SK-N-SH (cell line): Measurements from ENCODE around the gene KCNB1. TPM values are rescaled to one million over a fixed set of nuclear protein-coding genes. Genes with fewer than 3 reads are reported as not detected.

Experiments
- CTCF ChIA-PET: fragments of 300-600, 350-600 bp; formaldehyde crosslinking; extraction: SDS; loops from one replicate; lab custom pipeline; 2021; lab: Yijun Ruan, JAX
- POLR2A ChIA-PET: fragments of 350-600 bp; sonication (Branson Sonifier 250); formaldehyde crosslinking; extraction: SDS; loops from one replicate; lab custom pipeline; 2020; ENCODE audit warnings: antibody characterized with exemption, inconsistent platforms; lab: Yijun Ruan, JAX
- DNase-seq: peaks from one replicate; pipeline ENCODE4 v3.0.0; 2012
- H2AFZ ChIP-seq: fragments of 200-600 bp; sonication (generic); 2 replicates; pipeline ENCODE4 v1.8.1; 2016; ENCODE audit warnings: antibody characterized with exemption, mild to moderate bottlenecking, low read depth
- H3F3A ChIP-seq: fragments of 200-600 bp; sonication (generic); replicated peaks from 2 replicates; pipeline ENCODE3; 2016; ENCODE audit warnings: antibody characterized with exemption, mild to moderate bottlenecking; ENCODE audit not compliant: insufficient read depth
- H3K27ac ChIP-seq, 2 experiments: fragments of 200-500 bp in 1 of 2; fragments of 200-600 bp in 1 of 2; sonication (Bioruptor generic) in 1 of 2; sonication (generic), shearing (Covaris generic) in 1 of 2; 2 replicates each; pipeline versions ENCODE4 v1.5.1 to v1.6.1; 2014 to 2016; ENCODE audit warnings: low read depth in 2 of 2, inconsistent platforms in 1 of 2, low read length in 1 of 2, mild to moderate bottlenecking in 1 of 2, mixed read lengths in 1 of 2
- H3K27me3 ChIP-seq: fragments of 200-600 bp; sonication (generic), shearing (Covaris generic); 2 replicates; pipeline ENCODE4 v1.6.1; 2016; ENCODE audit warnings: mixed run types; ENCODE audit not compliant: insufficient read depth
- H3K36me3 ChIP-seq, 2 experiments: fragments of 200-500 bp in 1 of 2; fragments of 200-600 bp in 1 of 2; sonication (Bioruptor generic) in 1 of 2; sonication (generic) in 1 of 2; replicated peaks in 1 of 2; 2 replicates each; pipeline versions ENCODE3 to v1.5.1; 2014 to 2016; ENCODE audit warnings: low read length in 1 of 2, mild to moderate bottlenecking in 1 of 2; ENCODE audit not compliant: insufficient read depth in 2 of 2, control insufficient read depth in 1 of 2
- H3K4me1 ChIP-seq, 2 experiments: fragments of 200-500 bp in 1 of 2; fragments of 200-600 bp in 1 of 2; sonication (Bioruptor generic) in 1 of 2; sonication (generic), shearing (Covaris generic) in 1 of 2; 2 replicates each; pipeline versions ENCODE4 v1.5.1 to v1.6.1; 2014 to 2016; ENCODE audit warnings: low read depth in 1 of 2, low read length in 1 of 2, mixed run types in 1 of 2; ENCODE audit not compliant: insufficient read depth in 2 of 2, control insufficient read depth in 1 of 2
- H3K4me2 ChIP-seq: fragments of 200-600 bp; sonication (generic), shearing (Covaris generic); 2 replicates; pipeline ENCODE4 v1.6.1; 2017; ENCODE audit warnings: mixed run types
- H3K4me3 ChIP-seq, 2 experiments: fragments of 200-500 bp in 1 of 2; fragments of 200-600 bp in 1 of 2; sonication (Bioruptor generic) in 1 of 2; sonication (generic), shearing (Covaris generic) in 1 of 2; 2 replicates each; pipeline versions ENCODE4 v1.5.1 to v1.8.1; 2014 to 2016; ENCODE audit warnings: low read depth in 2 of 2, inconsistent platforms in 1 of 2, low read length in 1 of 2, mild to moderate bottlenecking in 1 of 2, mixed read lengths in 1 of 2, moderate library complexity in 1 of 2
- H3K79me2 ChIP-seq: fragments of 200-600 bp; sonication (generic); 2 replicates; pipeline ENCODE4 v1.8.1; 2017; ENCODE audit warnings: mild to moderate bottlenecking; ENCODE audit not compliant: insufficient read depth
- H3K9ac ChIP-seq: fragments of 200-600 bp; sonication (generic); 2 replicates; pipeline ENCODE4 v1.6.1; 2017; ENCODE audit warnings: mixed run types
- H3K9me2 ChIP-seq: fragments of 200-600 bp; sonication (generic); 2 replicates; pipeline ENCODE4 v1.6.1; 2017; ENCODE audit warnings: mixed run types
- H3K9me3 ChIP-seq: fragments of 200-600 bp; sonication (generic); 2 replicates; pipeline ENCODE4 v1.6.1; 2017; ENCODE audit warnings: mixed run types, mild to moderate bottlenecking, moderate library complexity
- H4K20me1 ChIP-seq: fragments of 200-600 bp; sonication (generic); 2 replicates; pipeline ENCODE4 v1.6.1; 2017; ENCODE audit warnings: mild to moderate bottlenecking, mixed run types; ENCODE audit not compliant: insufficient read depth
- CHD2 ChIP-seq: fragments of 150-350 bp; IDR thresholded peaks from 2 replicates; pipeline ENCODE4 v1.6.1; 2018; ENCODE audit warnings: low read length; ENCODE audit not compliant: partially characterized antibody
- POLR2AphosphoS5 ChIP-seq: IDR thresholded peaks from 2 replicates; pipeline ENCODE4 v1.6.1; 2012; ENCODE audit warnings: low read depth, low read length
- RCOR1 ChIP-seq: fragments of 150-350 bp; IDR thresholded peaks from 2 replicates; pipeline ENCODE4 v1.6.1; 2017; ENCODE audit warnings: antibody characterized with exemption, low read length
- RXRA ChIP-seq: IDR thresholded peaks from 2 replicates; pipeline ENCODE4 v1.4.0; 2012; ENCODE audit warnings: low read depth, mild to moderate bottlenecking, borderline replicate concordance
- WGBS: methylation state at CpG from one replicate; pipeline ENCODE4 v1.1.6; 2017; ENCODE audit warnings: low lambda C conversion rate; 5-methylcytosine and 5-hydroxymethylcytosine counted together
- polyA plus RNA-seq, 3 experiments: library from polyadenylated mRNA; depleted of rRNA; stranded (reverse); fragments of >200 nt; gene quantifications; 2 replicates each; pipeline ENCODE4 v1.2.3, GENCODE V29; 2012
- TF ChIP-seq, protein P1 (sequence below): IDR thresholded peaks from 2 replicates; pipeline ENCODE4; 2012
- TF ChIP-seq, protein P2 (sequence below): fragments of 150-350 bp; IDR thresholded peaks from 2 replicates; pipeline ENCODE4 v1.6.1; 2017; ENCODE audit warnings: antibody characterized with exemption, low read length, low read depth, borderline replicate concordance
- TF ChIP-seq, protein P3 (sequence below): IDR thresholded peaks from 2 replicates; pipeline ENCODE4 v1.4.0; 2012; ENCODE audit warnings: low read depth, borderline replicate concordance
- TF ChIP-seq, protein P4 (sequence below): fragments of 150-350 bp; IDR thresholded peaks from 2 replicates; pipeline ENCODE4 v1.6.1; 2016; ENCODE audit warnings: mild to moderate bottlenecking, low read depth, low read length
- TF ChIP-seq, protein P5 (sequence below): IDR thresholded peaks from 2 replicates; pipeline ENCODE4 v1.4.0; 2012; ENCODE audit warnings: low read depth, borderline replicate concordance

Gene KCNB1
- polyA plus RNA-seq, 1 of the 3 experiments (the other 2 are of a cell fraction): 0.82 TPM

DNA sequence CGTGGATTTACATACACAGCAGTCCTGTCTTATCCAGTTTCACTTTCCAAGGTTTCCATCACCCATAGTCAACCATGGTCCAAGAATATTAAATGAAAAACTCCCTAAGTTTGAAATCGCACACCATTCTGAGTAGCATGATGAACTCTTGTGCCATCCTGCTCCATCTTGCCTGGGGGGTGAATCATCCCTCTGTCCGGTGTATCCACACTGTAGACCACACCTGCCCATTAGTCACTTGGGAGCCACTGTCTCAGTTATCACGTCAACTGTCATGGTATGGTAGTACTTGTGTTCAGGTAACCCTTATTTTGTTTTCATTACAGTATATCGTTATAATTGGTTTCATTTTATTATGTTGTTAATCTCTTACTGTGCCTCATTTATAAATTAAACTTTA is 47.0 kb upstream of the KCNB1 start (continued):
- TF ChIP-seq, protein P1, sequence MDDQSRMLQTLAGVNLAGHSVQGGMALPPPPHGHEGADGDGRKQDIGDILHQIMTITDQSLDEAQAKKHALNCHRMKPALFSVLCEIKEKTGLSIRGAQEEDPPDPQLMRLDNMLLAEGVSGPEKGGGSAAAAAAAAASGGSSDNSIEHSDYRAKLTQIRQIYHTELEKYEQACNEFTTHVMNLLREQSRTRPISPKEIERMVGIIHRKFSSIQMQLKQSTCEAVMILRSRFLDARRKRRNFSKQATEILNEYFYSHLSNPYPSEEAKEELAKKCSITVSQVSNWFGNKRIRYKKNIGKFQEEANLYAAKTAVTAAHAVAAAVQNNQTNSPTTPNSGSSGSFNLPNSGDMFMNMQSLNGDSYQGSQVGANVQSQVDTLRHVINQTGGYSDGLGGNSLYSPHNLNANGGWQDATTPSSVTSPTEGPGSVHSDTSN: no peak
- TF ChIP-seq, protein P2, sequence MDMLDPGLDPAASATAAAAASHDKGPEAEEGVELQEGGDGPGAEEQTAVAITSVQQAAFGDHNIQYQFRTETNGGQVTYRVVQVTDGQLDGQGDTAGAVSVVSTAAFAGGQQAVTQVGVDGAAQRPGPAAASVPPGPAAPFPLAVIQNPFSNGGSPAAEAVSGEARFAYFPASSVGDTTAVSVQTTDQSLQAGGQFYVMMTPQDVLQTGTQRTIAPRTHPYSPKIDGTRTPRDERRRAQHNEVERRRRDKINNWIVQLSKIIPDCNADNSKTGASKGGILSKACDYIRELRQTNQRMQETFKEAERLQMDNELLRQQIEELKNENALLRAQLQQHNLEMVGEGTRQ: no peak

DNA sequence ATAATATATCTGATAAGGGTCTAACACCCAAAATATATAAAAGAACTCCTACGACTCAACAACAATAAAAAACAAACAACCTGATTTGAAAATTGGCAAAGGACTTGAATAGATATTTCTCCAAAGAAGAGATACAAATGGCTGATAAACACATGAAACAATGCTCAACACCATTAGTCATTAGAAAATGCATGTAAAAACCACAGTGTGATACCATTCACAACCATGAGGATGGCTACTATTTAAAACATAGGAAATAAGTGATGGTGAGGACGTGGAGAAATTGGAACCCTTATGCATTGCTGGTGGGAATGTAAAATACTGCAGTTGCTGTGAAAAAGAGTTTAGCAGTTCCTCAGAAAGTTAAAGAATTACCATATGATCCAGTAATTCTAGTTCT is 44.1 kb upstream of the KCNB1 start:
- Histone ChIP-seq H3K4me2 (no peak overlapping the region), H3K4me1 (no peaks in the 10 kb centered on the region), H2AFZ (no peak overlapping the region), H3K9me2 (no peaks in the 10 kb centered on the region), H3K79me2 (no peaks in the 10 kb centered on the region), H3F3A (no peaks in the 10 kb centered on the region), H3K4me3 (no peak overlapping the region), H3K27me3 (no peaks in the 10 kb centered on the region), H3K36me3 (no peaks in the 10 kb centered on the region), H3K27ac (no peak overlapping the region), H3K9me3 (no peaks in the 10 kb centered on the region), H3K9ac (no peak overlapping the region), H4K20me1 (no peaks in the 10 kb centered on the region)
- TF ChIP-seq RCOR1 (no peak), RXRA (no peak)
- TF ChIP-seq, protein P3, sequence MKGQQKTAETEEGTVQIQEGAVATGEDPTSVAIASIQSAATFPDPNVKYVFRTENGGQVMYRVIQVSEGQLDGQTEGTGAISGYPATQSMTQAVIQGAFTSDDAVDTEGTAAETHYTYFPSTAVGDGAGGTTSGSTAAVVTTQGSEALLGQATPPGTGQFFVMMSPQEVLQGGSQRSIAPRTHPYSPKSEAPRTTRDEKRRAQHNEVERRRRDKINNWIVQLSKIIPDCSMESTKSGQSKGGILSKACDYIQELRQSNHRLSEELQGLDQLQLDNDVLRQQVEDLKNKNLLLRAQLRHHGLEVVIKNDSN: no peak
- TF ChIP-seq, protein P4, sequence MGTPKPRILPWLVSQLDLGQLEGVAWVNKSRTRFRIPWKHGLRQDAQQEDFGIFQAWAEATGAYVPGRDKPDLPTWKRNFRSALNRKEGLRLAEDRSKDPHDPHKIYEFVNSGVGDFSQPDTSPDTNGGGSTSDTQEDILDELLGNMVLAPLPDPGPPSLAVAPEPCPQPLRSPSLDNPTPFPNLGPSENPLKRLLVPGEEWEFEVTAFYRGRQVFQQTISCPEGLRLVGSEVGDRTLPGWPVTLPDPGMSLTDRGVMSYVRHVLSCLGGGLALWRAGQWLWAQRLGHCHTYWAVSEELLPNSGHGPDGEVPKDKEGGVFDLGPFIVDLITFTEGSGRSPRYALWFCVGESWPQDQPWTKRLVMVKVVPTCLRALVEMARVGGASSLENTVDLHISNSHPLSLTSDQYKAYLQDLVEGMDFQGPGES: no peak
- TF ChIP-seq, protein P5, sequence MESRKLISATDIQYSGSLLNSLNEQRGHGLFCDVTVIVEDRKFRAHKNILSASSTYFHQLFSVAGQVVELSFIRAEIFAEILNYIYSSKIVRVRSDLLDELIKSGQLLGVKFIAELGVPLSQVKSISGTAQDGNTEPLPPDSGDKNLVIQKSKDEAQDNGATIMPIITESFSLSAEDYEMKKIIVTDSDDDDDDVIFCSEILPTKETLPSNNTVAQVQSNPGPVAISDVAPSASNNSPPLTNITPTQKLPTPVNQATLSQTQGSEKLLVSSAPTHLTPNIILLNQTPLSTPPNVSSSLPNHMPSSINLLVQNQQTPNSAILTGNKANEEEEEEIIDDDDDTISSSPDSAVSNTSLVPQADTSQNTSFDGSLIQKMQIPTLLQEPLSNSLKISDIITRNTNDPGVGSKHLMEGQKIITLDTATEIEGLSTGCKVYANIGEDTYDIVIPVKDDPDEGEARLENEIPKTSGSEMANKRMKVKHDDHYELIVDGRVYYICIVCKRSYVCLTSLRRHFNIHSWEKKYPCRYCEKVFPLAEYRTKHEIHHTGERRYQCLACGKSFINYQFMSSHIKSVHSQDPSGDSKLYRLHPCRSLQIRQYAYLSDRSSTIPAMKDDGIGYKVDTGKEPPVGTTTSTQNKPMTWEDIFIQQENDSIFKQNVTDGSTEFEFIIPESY: no peak
- WGBS: 53% methylated on average over 2 of the region's 2 CpGs
- POLR2A ChIA-PET: no interaction called here
- CTCF ChIA-PET: interaction anchor here (1.0 to 2.5 kb wide), 6 partner anchors 8 to 192 kb away, joined by 3 to 10 read pairs (median 8); no protein-coding TSS in a partner anchor
- DNase-seq: no peak

DNA sequence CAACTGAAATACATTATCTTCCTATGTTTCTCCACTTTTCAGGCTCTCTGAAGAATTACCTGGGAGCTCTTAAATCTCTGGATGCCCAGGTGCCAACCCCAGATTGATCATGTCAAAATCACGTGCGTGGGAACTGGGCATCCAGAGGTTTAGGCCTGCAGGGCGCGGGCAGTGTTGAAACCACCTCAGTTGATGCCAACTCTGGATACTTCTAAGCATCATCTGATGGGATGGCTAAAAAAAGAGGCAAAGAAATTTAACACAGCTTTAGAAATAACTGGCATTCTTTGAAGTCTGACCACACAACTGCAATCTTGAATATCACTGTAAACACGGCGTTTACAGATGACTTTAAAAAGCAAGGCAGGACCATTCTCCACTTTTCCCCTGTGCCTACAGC is 43.6 kb upstream of the KCNB1 start:
- no peaks in the 10 kb centered on the region for H4K20me1 ChIP-seq
- no peaks in the 10 kb centered on the region for H3K27me3 ChIP-seq
- POLR2A ChIA-PET: no interaction called here
- WGBS: 88% methylated on average over 6 of the region's 6 CpGs
- no peak for DNase-seq
- CTCF ChIA-PET: interaction anchor here (1.1 to 2.5 kb wide), 5 partner anchors 8 to 191 kb away, joined by 4 to 10 read pairs (median 9); no protein-coding TSS in a partner anchor
- no peak overlapping the region for H3K4me2 ChIP-seq
- H3K4me3 ChIP-seq: no peak overlapping the region
- no peak overlapping the region for H2AFZ ChIP-seq
- H3K27ac ChIP-seq: no peak overlapping the region
- H3K4me1 ChIP-seq: no peaks in the 10 kb centered on the region
- H3F3A ChIP-seq: no peaks in the 10 kb centered on the region
- H3K36me3 ChIP-seq: no peaks in the 10 kb centered on the region
- no peaks in the 10 kb centered on the region for H3K9me3 ChIP-seq
- TF ChIP-seq POLR2AphosphoS5 (no peak), CHD2 (no peak)
- no peaks in the 10 kb centered on the region for H3K9me2 ChIP-seq
- no peaks in the 10 kb centered on the region for H3K79me2 ChIP-seq
- H3K9ac ChIP-seq: no peak overlapping the region
